Fibroblast of villous mesenchyme (primary cell): ENCODE results near the gene AP2B1. TPM values are rescaled to one million over a fixed set of nuclear protein-coding genes. Genes with fewer than 3 reads are reported as not detected.
"Not testable (repeated sequence)": the region's sequence is repeated elsewhere in the genome, so short reads cannot be mapped to it uniquely, and the experiment has no call there.

Experiments
- DNase-seq: peaks from one replicate; pipeline ENCODE4 v3.0.0-alpha.2; 2010; ENCODE audit warnings: low read depth
- H3K4me3 ChIP-seq: 2 replicates; pipeline ENCODE4 v1.5.1; 2011; ENCODE audit warnings: low read depth, mild to moderate bottlenecking, low read length
- CTCF ChIP-seq: IDR thresholded peaks from 2 replicates; pipeline ENCODE4 v1.5.1; 2012; ENCODE audit warnings: low read depth, mild to moderate bottlenecking, low read length; ENCODE audit not compliant: insufficient read depth
- total RNA-seq: library from RNA; depleted of rRNA; stranded (reverse); fragments of >200 nt; gene quantifications from 2 replicates; pipeline ENCODE4 v1.2.3, GENCODE V29; 2012

The AP2B1 gene
- total RNA-seq, 1 donor, result 97.6 TPM

GRCh38 chr17:35700150-35700549, 113.0 kb downstream of the AP2B1 start:
- H3K4me3 ChIP-seq, result no peak overlapping the region
- peak; percentile 70 for DNase-seq
- TF ChIP-seq CTCF, result no peak

GRCh38 chr17:35701491-35701890, 114.4 kb downstream of the AP2B1 start:
- TF ChIP-seq CTCF, result no peak
- no peak overlapping the region for H3K4me3 ChIP-seq
- DNase-seq, result no peak

GRCh38 chr17:35703308-35703707, 116.2 kb downstream of the AP2B1 start:
- DNase-seq, H3K4me3 ChIP-seq: not testable (repeated sequence)

GRCh38 chr17:35705230-35705629, 118.1 kb downstream of the AP2B1 start:
- DNase-seq, result no peak
- TF ChIP-seq CTCF, result no peak
- no peak overlapping the region for H3K4me3 ChIP-seq

- TF ChIP-seq CTCF, result no peak
- DNase-seq, result no peak
- no peak overlapping the region for H3K4me3 ChIP-seq
Measured at GRCh38 chr17:35705705-35706104, 118.6 kb downstream of the AP2B1 start.

GRCh38 chr17:35708149-35708548, 121.0 kb downstream of the AP2B1 start:
- TF ChIP-seq CTCF, result no peak
- H3K4me3 ChIP-seq, result no peak overlapping the region
- no peak for DNase-seq

- H3K4me3 ChIP-seq, result no peak overlapping the region
- no peak for DNase-seq
Measured at GRCh38 chr17:35708951-35709350, 121.8 kb downstream of the AP2B1 start.

More at GRCh38 chr17:35708951-35709350, 121.8 kb downstream of the AP2B1 start:
- TF ChIP-seq CTCF, result no peak
